Amniotic stem cell (primary cell): ENCODE data around the gene RASGRF1.
A peak's percentile ranks its signal among the peaks of the same experiment; 100 is the strongest.
"Not testable (repeated sequence)": the region's sequence is repeated elsewhere in the genome, so short reads cannot be mapped to it uniquely, and the experiment has no call there.

Experiments used
- DNase-seq: peaks from one replicate; lab custom pipeline; 2025; lab: John Stamatoyannopoulos, UW

RASGRF1 gene

DNA sequence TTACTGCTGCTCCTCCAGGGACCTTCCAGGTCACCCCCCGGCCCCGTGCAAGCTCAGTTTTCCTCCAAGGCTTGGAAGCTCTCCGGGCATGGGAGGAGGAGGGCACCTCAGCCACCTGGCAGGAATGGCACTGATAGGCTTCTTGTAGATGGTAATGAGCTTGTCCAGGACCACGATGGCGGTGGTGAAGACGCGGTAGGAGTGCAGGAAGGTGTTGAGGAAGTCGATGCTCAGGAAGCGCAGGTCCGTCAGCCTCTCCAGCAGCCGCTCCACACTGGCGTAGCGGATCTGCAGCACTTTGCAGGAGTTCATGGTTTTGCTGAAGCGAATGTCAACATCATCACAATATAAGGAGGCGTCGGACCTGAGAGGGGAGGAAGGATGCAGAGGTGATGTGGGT lies 84.5 kb downstream of the RASGRF1 start:
- no peak for DNase-seq

DNA sequence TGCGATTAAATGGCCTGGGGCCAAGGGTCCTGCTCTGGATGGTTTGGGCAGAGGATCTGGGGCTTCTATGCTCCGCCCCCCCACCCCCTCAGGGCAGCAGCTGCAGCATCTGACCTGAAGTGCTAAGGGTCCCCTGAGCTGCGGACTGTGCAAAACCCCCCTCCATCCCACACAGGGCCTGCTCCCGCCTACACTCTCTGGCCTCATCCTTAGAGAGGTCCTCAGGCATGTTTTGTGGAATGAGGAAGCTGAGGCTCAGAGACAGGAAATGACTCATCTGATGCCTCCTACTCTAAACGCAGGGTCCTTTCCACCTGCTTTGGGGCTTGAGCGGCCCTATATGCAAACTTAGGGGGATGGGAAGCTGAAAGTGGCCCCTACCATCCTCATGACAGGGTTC lies 86.2 kb downstream of the RASGRF1 start:
- peak; percentile 43 for DNase-seq

DNA sequence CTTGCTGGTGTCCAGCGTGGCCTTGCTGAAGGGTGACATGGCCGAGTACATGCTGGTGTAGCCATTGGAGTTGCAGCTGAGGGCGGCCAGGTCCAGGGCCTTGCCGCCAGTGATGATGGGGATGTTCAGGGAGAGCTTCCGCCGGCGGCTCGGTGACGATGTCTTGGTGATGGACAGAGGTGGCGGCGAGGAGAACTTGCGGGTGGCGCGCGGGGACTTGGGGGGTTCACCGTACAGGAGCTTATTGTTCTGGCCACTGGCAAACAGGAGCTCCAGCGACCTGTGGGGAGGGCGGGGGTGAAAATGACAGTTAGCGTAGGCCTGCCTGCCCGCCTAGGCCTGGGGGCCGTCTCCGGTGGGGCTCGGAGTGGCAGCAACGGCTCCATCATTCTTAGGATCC lies 86.7 kb downstream of the RASGRF1 start:
- no peak for DNase-seq

DNA sequence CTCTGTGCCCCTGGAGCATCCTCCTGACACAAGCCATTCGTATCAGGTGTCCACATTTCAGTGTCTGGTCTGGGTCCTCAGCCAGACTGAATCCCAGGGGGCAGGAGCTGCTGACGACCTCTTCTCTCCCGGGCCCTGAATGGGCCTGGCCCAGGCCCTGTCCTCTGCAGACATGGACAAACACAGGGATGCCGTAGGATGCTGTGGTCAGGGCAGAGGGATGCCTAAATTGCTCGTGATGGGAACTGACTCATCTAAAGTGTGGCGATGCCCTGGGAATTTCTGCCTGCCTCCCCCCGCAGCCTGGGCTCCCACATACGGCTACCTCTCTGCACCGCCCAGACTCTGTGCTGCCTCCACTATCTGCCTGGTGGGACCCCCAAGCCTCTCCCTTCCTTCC lies 87.3 kb downstream of the RASGRF1 start:
- DNase-seq = no peak

DNA sequence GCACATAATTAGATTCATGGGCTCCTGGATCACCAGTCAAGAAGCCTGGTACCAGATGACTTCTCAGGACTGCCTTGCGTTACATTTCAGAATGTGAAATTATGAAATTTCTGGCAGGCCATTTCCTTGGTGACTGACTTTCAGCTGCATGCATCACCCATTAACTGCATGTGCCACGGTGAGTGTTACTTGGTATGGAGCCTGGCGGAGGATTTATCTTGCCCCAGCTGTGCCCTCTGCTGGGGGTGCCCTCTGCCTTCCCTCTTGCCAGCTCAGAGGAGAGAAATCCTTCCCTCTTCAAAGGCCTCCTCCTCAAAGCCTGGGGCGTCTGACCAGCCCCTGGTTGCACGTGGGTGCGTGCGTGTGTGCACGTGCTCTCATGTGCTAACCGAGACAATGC lies 88.0 kb downstream of the RASGRF1 start:
- DNase-seq = no peak

DNA sequence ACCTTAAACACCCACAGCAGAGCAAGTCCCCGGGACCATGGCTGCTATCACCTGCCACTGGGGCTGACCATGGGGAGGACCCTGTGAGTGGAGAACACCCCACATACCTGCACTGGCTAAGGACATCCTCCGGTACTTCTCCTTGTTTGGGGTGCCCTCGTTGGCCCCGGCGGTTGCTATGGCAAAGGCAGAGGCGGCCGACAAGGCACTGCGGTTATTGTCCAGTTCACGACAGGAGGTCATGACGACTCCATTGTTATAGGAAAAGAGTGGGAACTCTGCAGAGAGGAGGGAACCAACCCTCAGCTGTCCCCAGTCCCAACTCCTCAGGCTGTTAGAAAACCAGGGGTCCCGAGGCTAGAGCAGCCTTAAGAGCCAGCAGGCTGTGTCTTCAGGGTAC lies 90.9 kb downstream of the RASGRF1 start:
- DNase-seq = no peak

DNA sequence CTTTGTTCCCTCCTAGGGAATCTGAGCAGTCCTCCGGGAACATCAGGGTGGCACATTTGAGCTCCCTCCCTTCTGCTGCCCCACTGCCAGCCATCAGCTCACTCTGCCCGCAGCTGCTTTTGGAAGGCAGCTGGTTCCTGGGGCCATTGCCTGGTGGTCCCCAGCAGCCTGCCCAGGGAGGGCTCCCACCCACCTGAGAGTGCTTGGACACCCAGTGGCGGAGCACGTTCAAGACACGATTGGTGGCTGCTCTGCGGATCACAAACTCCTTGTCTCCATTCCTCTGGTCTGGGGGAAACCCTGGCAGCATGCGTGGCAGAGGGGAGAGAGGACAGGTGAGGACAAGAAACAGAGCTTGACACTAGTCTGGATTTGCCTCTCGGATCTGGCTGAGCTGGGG lies 92.1 kb downstream of the RASGRF1 start:
- DNase-seq = no peak

DNA sequence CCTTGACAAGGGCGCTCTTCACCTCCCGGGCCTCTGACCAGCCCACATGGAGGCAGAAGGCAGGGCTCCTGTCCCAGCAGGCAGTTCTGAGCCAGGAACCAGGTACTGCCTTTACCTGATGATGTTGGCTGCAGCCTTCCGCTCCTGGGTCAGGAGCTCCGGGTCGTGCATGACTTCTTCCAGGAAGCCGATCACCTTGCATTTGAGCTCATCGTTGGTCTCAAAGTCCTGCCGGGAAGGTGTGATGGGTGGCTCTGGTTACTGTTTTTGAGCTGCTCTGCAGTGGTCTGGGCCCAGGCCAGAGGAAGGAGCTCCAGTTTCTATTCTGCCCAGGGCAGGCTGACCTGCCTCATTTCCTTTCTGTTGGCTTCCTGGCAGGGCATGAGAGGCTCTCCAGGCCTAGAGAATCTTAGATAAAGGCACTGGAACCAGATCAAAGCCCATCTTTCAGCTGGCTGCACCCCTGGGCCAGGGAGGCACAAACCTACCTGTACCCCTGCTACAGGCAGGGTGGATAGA lies 92.5 kb downstream of the RASGRF1 start:
- no peak for DNase-seq

DNA sequence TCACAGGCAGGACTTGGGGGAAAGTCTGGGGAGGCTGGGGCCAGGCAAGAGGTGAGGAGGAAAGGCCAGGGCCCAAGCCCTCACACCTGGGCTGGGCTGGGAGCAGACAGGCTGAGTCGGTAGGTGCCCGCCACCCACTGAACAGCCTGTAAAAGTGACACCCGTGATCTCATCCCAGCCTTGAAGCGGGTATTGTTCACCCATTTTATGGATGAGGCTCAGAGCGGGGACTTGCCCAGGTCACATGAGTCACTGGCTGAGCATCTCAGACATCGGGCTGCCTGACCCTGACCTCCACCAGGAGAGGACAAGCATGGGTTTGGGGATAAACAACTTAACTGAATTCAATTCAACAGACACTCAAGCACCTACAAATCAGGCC lies 93.7 kb downstream of the RASGRF1 start:
- no peak for DNase-seq

DNA sequence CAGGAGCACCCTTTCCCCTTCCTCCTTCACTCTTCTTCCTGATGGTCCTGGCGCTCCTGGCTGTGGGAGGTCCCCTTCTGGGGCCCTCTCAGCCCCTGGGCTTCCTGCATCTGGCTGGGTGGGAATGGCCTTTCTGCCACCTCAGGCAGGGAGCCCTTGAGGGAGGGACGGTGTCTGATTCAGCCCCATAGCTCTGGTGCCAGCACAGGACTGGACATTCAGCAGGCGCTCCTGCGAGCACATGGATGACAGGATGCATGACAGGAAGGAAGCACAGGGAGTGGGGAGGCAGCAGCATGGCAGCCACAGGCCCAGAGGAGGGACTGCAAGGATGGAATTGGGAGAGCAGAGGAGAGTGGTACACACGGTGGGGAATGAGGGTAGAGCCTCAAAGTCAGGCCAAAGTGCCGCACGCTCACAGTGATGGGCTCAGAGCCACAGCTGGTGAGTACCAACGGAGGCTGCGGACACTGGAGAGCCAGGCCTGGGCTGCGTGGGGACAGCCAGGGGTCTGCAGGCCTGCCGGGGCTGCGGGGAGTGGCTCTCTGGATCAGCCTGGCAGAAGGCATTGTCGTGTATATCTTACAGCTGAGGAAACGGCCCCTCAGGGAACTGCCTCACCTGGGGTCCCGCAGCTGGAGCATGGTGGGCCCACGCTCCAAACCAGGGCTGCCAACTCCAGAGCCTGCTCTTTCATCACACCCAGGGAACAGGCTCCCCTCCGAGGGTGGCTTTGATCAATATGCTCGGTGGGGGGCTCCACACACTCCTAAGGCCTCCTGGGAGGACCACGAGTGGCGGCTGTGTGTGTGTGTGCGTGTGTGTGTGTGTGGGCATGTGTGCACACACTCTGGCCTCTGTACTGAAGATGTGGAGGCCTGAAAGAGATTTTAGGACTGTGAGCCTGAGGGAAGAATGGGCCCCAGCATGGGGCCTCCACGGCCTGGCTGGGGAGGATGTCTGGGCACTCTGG lies 94.4 kb downstream of the RASGRF1 start:
- no peak for DNase-seq

DNA sequence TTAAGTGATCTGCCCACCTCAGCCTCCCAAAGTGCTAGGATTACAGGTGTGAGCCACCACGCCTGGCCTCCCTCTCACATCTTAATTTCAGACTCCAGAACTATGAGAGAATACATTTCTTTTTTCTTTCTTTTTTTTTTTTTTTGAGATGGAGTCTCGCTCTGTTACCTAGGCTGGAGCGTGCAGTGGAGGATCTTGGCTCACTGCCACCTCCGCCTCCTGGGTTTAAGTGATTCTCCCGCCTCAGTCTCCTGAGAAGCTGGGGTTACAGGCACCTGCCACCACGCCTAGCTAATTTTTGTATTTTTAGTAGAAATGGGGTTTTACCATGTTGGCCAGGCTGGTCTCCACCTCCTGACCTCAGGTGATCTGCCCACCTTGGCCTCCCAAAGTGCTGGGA lies 95.4 kb downstream of the RASGRF1 start:
- not testable (repeated sequence) for DNase-seq

DNA sequence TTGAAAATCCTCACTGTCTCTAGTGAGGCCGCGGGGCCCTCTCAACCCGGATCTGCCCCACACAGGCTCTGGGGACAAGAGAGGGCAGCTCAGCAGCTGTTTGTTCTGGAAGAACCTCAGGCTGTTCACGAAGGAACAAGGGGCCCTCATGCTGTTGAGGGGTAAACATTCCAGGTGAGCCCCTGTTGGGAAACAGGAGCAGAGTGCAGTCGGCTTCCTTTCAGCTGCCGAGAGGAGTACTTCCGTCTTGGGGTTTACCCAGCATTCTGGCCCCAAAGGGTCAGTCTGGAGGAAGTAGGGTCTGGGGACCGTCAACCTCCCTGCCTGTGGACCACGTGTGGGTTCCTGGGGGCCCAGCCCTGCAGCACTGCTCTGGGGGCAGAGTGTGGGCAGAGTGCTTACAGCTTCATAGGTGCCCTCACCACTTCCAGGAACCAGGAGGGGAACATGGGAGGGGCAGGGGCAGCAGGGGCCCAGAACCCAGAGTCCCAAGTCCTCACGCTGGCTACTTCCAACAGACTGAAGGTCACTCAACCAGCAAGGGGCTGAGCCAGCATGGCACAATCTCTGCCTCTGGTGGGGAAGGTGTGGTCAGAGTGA lies 96.5 kb downstream of the RASGRF1 start:
- no peak for DNase-seq

DNA sequence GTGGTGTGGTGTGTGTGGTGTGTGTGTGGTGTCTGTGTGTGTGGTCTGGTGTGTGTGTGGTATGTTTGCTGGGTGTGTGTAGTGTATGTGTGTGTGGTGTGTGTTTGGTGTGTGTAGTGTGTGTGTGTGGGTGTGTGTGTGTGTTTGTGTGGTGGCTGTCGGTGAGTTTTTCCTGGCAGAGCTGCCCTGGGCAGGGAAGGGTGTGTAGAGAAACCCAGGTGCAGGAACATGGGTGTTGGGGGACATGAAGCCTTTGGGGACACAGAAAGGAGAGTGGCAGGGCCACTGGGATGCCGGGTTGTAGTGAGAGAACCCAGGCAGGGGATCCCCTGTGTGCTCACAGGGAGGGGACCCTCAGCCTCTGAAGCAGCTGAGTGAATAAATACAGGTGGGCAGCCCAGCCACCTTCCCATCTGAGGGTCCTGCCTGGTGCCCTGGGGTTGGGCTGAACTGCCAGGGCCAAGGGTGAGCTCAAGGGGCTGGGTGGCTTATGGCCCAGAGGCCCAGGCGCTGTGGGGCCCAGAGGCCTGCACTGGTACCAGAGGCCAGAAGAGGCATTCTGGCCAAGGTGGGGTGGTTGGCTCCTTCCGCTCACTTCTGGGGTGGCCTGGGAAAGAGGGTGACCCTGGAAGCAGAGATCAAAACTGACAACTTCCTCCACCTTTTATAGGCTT lies 97.2 kb downstream of the RASGRF1 start:
- no peak for DNase-seq

DNA sequence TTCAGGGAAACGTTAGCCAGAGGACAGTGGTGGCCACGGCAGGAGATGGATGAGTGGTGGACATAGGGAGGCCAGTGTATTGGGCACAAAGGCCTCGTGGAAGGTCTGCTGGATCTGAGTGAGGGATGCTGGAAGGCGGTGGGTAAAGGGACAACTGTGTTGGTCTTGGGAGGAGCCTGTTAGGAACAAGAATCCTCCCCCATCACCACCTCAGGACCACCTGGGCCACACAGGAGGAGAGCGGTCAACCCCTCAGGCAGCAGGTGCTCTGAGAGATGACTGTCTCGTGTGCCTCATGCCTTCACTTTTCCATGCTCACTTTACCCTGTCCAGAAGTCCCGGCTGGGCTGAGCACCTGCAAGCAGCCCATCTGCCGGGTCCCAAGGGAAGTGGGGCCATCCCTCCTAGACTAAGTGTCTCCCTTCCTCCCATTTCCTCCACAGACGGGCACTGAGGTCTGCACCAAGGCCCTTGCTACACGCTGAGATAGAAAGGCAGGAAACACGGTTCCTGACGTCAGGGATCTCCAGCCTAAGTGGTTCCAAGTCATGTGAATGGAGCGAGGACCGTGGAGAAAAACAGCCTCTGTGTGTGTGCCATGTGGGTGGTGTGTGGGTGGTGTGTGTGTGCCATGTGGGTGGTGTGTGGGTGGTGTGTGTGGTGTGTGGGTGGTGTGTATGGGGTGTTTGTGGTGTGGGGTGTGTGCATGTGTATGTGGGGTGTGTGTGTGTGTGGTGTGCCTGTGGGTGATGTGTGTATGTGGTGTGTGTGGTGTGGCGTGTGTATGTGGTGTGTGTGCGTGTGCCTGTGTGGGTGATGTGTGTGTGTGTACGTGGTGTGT lies 97.9 kb downstream of the RASGRF1 start:
- DNase-seq = no peak

DNA sequence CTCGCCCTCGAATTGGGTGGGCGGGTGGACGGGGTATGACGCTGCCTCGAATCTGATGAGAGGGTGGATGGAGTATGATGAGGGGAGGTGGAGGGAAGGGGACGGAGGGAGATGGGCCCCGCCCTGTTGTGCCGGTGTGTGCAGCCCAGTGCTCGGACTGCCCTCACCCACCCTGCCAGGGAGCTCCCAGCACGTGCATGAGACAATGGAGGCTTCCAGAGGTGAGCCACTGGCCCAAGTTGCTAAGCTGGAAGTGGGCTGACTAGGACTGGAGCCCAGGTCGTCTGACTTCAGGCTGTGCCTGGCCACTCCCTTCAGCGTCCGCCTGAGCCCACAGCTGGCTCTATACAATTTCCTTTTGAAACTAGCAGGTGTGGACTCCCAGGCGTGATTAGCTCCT lies 98.7 kb downstream of the RASGRF1 start:
- DNase-seq = no peak

DNA sequence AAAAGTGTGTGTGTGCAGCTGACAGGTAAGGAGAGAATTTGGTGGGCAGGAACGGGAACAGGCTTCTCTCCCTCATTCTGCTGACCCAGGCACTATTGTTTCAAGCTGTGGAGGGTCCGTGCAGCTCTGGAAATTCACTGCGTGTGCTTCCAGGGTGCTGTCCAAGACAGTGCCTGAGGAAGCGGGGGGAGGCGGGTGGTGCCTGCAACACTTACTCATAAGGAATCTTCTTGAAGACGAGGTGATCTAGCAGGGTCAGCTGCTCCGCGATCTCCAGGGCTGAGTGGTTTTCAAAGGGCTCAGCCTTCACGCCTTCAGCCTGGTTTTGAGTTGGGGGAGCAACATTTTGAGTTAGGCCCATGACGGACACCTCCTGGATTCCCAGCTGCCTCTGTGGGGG lies 99.1 kb downstream of the RASGRF1 start:
- no peak for DNase-seq

DNA sequence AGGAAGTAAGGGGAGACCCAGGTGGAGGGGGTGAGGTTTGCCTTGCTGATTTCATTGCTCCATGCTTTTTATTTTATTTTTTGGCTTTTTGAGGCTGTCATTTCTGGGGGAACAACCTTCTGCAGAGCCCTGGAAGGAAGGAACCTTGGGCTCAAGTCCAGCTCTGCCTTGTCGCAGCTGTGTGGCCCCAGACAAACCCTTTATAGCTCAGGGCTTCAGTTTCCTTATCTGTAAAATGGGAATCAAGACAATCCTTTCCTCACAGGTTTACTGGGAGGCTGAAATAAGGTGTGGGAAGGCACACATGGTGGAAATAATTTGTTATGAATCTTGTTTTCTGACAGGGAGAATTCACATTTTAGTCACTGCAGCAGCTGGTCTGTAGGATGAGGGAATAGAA lies 100.3 kb downstream of the RASGRF1 start:
- no peak for DNase-seq

DNA sequence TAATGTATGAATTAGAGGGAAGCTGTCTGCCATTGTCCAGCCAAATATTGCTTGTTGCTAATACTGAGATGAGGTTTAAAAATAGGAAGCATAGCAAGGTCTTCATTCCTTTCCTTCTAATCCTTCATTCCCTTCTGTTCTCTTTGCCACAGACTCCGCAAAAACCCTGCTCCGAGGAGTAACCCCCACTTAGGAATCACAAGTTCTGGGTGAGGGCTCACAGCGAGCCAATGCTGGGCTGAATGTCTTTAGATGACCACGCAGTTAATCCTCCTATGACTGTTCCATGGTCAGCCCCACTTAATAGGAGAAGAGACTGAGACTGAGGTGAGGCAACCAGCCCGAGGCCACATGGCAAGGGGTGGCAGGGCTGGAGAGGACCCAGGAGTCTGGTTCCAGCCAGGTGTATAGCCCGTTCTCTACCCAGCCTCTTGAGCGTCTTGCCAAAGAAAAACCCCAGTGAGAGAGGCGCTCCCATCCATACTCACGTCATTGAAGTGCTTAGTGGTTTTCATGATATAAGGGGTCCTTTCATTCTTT lies 100.8 kb downstream of the RASGRF1 start:
- DNase-seq = no peak

DNA sequence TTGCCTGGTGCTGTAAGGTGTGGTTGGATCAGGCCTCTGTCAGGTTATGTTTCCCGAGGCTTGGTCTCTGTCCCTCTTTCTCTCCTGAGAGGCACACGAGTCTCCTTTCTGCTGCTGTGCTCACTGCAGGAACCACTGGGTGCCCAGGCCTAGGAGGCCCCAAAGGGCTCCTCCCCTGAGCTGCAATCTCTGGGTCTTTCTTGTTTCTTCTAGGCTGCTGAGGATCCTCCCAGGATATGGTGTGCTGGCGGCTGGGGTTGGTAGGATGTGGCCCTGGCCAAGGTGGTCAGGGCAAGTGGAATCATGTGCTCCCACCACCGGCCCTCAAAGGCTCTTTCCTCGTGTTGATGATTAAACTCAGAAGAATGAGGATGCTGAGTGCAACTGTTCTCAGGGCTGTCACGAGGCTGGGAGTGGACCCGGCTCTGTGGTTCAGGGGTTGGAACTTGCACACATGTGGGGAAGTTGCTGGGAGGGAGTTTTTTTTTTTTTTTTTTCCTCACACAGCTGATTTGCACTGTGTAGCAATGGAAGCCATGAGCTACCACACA lies 102.1 kb downstream of the RASGRF1 start:
- peak; percentile 81 for DNase-seq

DNA sequence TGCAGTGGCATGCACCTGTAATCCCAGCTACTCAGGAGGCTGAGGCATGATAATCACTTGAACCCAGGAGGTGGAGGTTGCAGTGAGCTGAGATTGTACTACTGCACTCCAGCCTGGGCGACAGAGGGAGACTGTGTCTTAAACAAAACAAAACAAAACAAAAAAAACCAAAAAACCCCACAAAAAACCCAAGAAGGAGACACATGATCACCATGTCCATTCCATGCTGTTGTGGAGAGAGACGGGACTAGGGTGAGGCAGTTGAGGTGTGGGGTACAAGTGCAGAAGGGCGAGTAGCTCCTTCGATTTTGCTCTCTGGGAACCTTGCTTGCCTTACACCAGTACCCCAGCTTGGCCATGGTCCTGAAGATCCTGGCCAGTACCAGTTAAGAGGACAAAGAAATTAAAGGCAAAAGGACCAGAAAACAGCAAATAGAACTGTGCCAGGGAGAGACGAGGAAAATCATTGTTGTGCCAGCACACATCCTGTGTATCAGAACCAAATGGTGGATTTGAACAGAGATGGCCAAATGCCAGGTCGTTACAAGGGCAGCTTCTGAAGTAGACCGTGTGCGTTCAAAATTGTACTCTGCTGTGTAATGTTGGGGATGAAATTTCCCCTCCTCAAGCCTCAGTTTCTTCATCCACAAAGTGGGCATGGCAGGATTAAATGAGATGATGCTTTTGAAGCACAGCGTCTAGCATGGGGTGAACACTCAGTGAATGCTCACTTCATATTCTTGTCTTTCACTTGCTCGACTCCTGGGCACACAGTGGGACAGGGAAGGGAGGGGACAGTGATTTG lies 102.8 kb downstream of the RASGRF1 start:
- no peak for DNase-seq
